A673 (cell line): Measurements from ENCODE around the gene NDE1. TPM values are rescaled to one million over a fixed set of nuclear protein-coding genes. Genes with fewer than 3 reads are reported as not detected.

Experiments
- BruUV-seq: library from RNA; stranded (reverse); fragments of 400-500 nt; replicated peaks from 2 replicates; lab custom pipeline; 2021; lab: Mats Ljungman, UMichigan
- CTCF ChIA-PET: fragments of 300-600 bp; sonication (Branson Sonifier 250); formaldehyde crosslinking; loops from one replicate; lab custom pipeline; 2022; ENCODE audit warnings: antibody characterized with exemption; lab: Charles Lee
- POLR2A ChIA-PET: fragments of 300-600 bp; sonication (Branson Sonifier 250); formaldehyde crosslinking; loops from one replicate; lab custom pipeline; 2022; ENCODE audit warnings: antibody characterized with exemption; ENCODE audit not compliant: low non-redundant PET; lab: Charles Lee
- DNase-seq: peaks from one replicate; pipeline ENCODE4 v3.0.0-alpha.2; 2015; ENCODE audit warnings: low spot score
- H3K27ac ChIP-seq: fragments of 200-600 bp; sonication (generic); 2 replicates; pipeline ENCODE4 v1.5.1; 2016; ENCODE audit warnings: mixed run types, low read depth, mild to moderate bottlenecking, mixed read lengths, antibody characterized with exemption, low read length; ENCODE audit not compliant: poor library complexity, severe bottlenecking
- H3K27me3 ChIP-seq: fragments of 200-600 bp; sonication (generic); replicated peaks from 2 replicates; pipeline ENCODE4 v1.6.1; 2017; ENCODE audit warnings: mixed run types, low read depth, mild to moderate bottlenecking, mixed read lengths, antibody characterized with exemption, low read length; ENCODE audit not compliant: insufficient read depth, poor library complexity
- H3K36me3 ChIP-seq: fragments of 200-600 bp; sonication (generic); 2 replicates; pipeline ENCODE4 v1.6.1; 2016; ENCODE audit warnings: mixed run types, mild to moderate bottlenecking, mixed read lengths, antibody characterized with exemption, low read length; ENCODE audit not compliant: insufficient read depth, poor library complexity, severe bottlenecking
- H3K4me1 ChIP-seq: fragments of 200-600 bp; sonication (generic); 2 replicates; pipeline ENCODE4 v1.6.1; 2017; ENCODE audit warnings: mixed run types, mild to moderate bottlenecking, mixed read lengths, antibody characterized with exemption, low read length; ENCODE audit not compliant: insufficient read depth, poor library complexity, severe bottlenecking
- H3K4me3 ChIP-seq: fragments of 200-600 bp; sonication (generic); 2 replicates; pipeline ENCODE4 v1.5.1; 2016; ENCODE audit warnings: low read depth, mixed run types, mild to moderate bottlenecking, mixed read lengths, low read length; ENCODE audit not compliant: poor library complexity, severe bottlenecking
- H3K9me3 ChIP-seq: fragments of 200-600 bp; sonication (generic); 2 replicates; pipeline ENCODE4 v1.6.1; 2016; ENCODE audit warnings: mixed run types, low read depth, mild to moderate bottlenecking, mixed read lengths, antibody characterized with exemption, low read length; ENCODE audit not compliant: poor library complexity, severe bottlenecking
- CTCF ChIP-seq: fragments of 300-800, 200-600 bp; sonication (generic); conservative IDR thresholded peaks from 2 replicates; pipeline ENCODE4 v1.5.1; 2017; ENCODE audit warnings: low read depth, mild to moderate bottlenecking, antibody characterized with exemption, low read length, moderate library complexity, mixed read lengths
- EZH2 ChIP-seq: fragments of 200-600 bp; sonication (generic); IDR thresholded peaks from 2 replicates; pipeline ENCODE4 v1.6.1; 2017; ENCODE audit warnings: borderline replicate concordance, low read depth, mild to moderate bottlenecking, mixed read lengths, antibody characterized with exemption, low read length; ENCODE audit not compliant: poor library complexity, severe bottlenecking
- intact Hi-C: fragments of 100-400 bp; cut with micrococcal nuclease; formaldehyde crosslinking; loops from one replicate; pipeline ENCODE4 v1.10.0; 2022; ENCODE audit not compliant: unreplicated experiment
- total RNA-seq: library from RNA; stranded (reverse); gene quantifications from 2 replicates; pipeline ENCODE4 v1.2.3, GENCODE V29; 2021

The NDE1 gene
- total RNA-seq, 1 experiment from 2014 or later = 78.1 TPM

- H3K4me3 ChIP-seq = no peak overlapping the region
- no peak overlapping the region for H3K27ac ChIP-seq
- no peaks in the 10 kb centered on the region for H3K9me3 ChIP-seq
- intact Hi-C loops = no loop called here
- DNase-seq = no peak
- TF ChIP-seq CTCF (no peak), EZH2 (no peak)
- H3K27me3 ChIP-seq = no peaks in the 10 kb centered on the region
- H3K4me1 ChIP-seq = no peaks in the 10 kb centered on the region
- ChIA-PET CTCF (no interaction called here), POLR2A (no interaction called here)
- no TSS peak for BruUV-seq
- H3K36me3 ChIP-seq = peaks cover 66% of the 10 kb centered on the region
Observed at GRCh38 chr16:15613676-15614075, 36.4 kb upstream of the NDE1 start.

GRCh38 chr16:15616012-15616411 lies 34.0 kb upstream of the NDE1 start:
- Histone ChIP-seq H3K9me3 (no peaks in the 10 kb centered on the region), H3K36me3 (peaks cover 60% of the 10 kb centered on the region), H3K27me3 (no peaks in the 10 kb centered on the region), H3K4me3 (no peak overlapping the region), H3K27ac (no peak overlapping the region), H3K4me1 (no peaks in the 10 kb centered on the region)
- no peak for TF ChIP-seq EZH2
- no peak for TF ChIP-seq CTCF
- POLR2A ChIA-PET = no interaction called here
- BruUV-seq = no TSS peak
- DNase-seq = no peak
- CTCF ChIA-PET = no interaction called here
- intact Hi-C loops = no loop called here

GRCh38 chr16:15616475-15617165 lies 33.4 kb upstream of the NDE1 start:
- ChIA-PET POLR2A (no interaction called here), CTCF (no interaction called here)
- Histone ChIP-seq H3K27me3 (no peaks in the 10 kb centered on the region), H3K27ac (no peak overlapping the region), H3K9me3 (no peaks in the 10 kb centered on the region), H3K36me3 (peaks cover 63% of the 10 kb centered on the region), H3K4me1 (no peaks in the 10 kb centered on the region), H3K4me3 (no peak overlapping the region)
- BruUV-seq = no TSS peak
- intact Hi-C loops = no loop called here
- TF ChIP-seq EZH2 (no peak), CTCF (no peak)
- DNase-seq = no peak
